Subcutaneous abdominal adipose tissue (tissue), 5 donors: ENCODE results near the gene HOXC12.

Experiments used
- H3K27ac ChIP-seq: one replicate; pipeline ENCODE4 v1.7.0; 2013; ENCODE audit warnings: low read depth, mild to moderate bottlenecking, inconsistent platforms, low read length, moderate library complexity
- H3K27me3 ChIP-seq, 5 donors: one replicate each; pipeline ENCODE4 v1.7.0; 2013; ENCODE audit warnings: low read length in 5 of 5, inconsistent platforms in 1 of 5; ENCODE audit not compliant: control insufficient read depth in 5 of 5, insufficient read depth in 4 of 5
- H3K36me3 ChIP-seq, 5 donors: one replicate each; pipeline ENCODE4 v1.7.0; 2013; ENCODE audit warnings: low read length in 5 of 5; ENCODE audit not compliant: control insufficient read depth in 5 of 5, insufficient read depth in 5 of 5
- H3K4me1 ChIP-seq, 5 donors: one replicate each; pipeline ENCODE4 v1.7.0; 2013; ENCODE audit warnings: low read length in 5 of 5, mild to moderate bottlenecking in 3 of 5, moderate library complexity in 1 of 5; ENCODE audit not compliant: control insufficient read depth in 5 of 5, insufficient read depth in 5 of 5
- H3K4me3 ChIP-seq, 5 donors: one replicate each; pipeline ENCODE4 v1.7.0; 2013; ENCODE audit warnings: low read length in 5 of 5, low read depth in 1 of 5
- H3K9ac ChIP-seq, 5 donors: one replicate each; pipeline ENCODE4 v1.7.0; 2013; ENCODE audit warnings: low read length in 5 of 5, mild to moderate bottlenecking in 4 of 5, moderate library complexity in 3 of 5
- H3K9me3 ChIP-seq, 5 donors: one replicate each; pipeline ENCODE4 v1.7.0; 2013; ENCODE audit warnings: low read length in 5 of 5; ENCODE audit not compliant: control insufficient read depth in 5 of 5
- donor health status: healthy.
- donor health status: healthy.
- donor health status: healthy.
- donor health status: healthy.
- donor health status: healthy.

The HOXC12 gene

GRCh38 chr12:53941187-53941586 is 13.5 kb upstream of the HOXC12 start:
- Histone ChIP-seq H3K36me3 (no peaks in the 10 kb centered on the region), H3K4me1 (peaks cover 0 to 16% (median 4%) of the 10 kb centered on the region in 5 donors), H3K27ac (no peak overlapping the region), H3K27me3 (peaks cover 78 to 94% (median 85%) of the 10 kb centered on the region in 5 donors), H3K4me3 (no peak overlapping the region), H3K9ac (no peak overlapping the region), H3K9me3 (no peaks in the 10 kb centered on the region)

GRCh38 chr12:53941750-53942149 is 13.0 kb upstream of the HOXC12 start:
- Histone ChIP-seq H3K27ac (no peak overlapping the region), H3K27me3 (peaks cover 81 to 94% (median 86%) of the 10 kb centered on the region in 5 donors), H3K36me3 (no peaks in the 10 kb centered on the region)

GRCh38 chr12:53942467-53942997 is 12.2 kb upstream of the HOXC12 start:
- Histone ChIP-seq H3K9me3 (no peaks in the 10 kb centered on the region), H3K36me3 (no peaks in the 10 kb centered on the region), H3K27ac (no peak overlapping the region), H3K9ac (no peak overlapping the region), H3K4me3 (no peak overlapping the region), H3K4me1 (peaks cover 0 to 16% (median 4%) of the 10 kb centered on the region in 5 donors), H3K27me3 (peaks cover 76 to 91% (median 85%) of the 10 kb centered on the region in 5 donors)

More at GRCh38 chr12:53941750-53942149, 13.0 kb upstream of the HOXC12 start:
- H3K4me3 ChIP-seq: no peak overlapping the region
- no peak overlapping the region for H3K9ac ChIP-seq
- peaks cover 0 to 16% (median 4%) of the 10 kb centered on the region in 5 donors for H3K4me1 ChIP-seq
- no peaks in the 10 kb centered on the region for H3K9me3 ChIP-seq

- Histone ChIP-seq H3K9me3 (no peaks in the 10 kb centered on the region), H3K9ac (no peak overlapping the region), H3K4me3 (no peak overlapping the region), H3K27me3 (peaks cover 65 to 84% (median 78%) of the 10 kb centered on the region in 5 donors), H3K27ac (no peak overlapping the region), H3K36me3 (no peaks in the 10 kb centered on the region), H3K4me1 (peaks cover 0 to 7% (median 0%) of the 10 kb centered on the region in 5 donors)
Observed at GRCh38 chr12:53944209-53944608, 10.5 kb upstream of the HOXC12 start.

GRCh38 chr12:53944907-53945847 is 9.5 kb upstream of the HOXC12 start:
- Histone ChIP-seq H3K27me3 (peaks cover 66 to 86% (median 80%) of the 10 kb centered on the region in 5 donors), H3K9me3 (no peaks in the 10 kb centered on the region)

GRCh38 chr12:53947743-53948142 is 7.0 kb upstream of the HOXC12 start:
- Histone ChIP-seq H3K27ac (no peak overlapping the region), H3K27me3 (peaks cover 70 to 90% (median 83%) of the 10 kb centered on the region in 5 donors), H3K4me1 (peaks cover 0 to 18% (median 5%) of the 10 kb centered on the region in 5 donors)

More at GRCh38 chr12:53944907-53945847, 9.5 kb upstream of the HOXC12 start:
- no peak overlapping the region for H3K4me3 ChIP-seq
- no peak overlapping the region for H3K27ac ChIP-seq
- H3K4me1 ChIP-seq: peaks cover 0 to 5% (median 0%) of the 10 kb centered on the region in 5 donors
- no peak overlapping the region for H3K9ac ChIP-seq
- H3K36me3 ChIP-seq: no peaks in the 10 kb centered on the region

GRCh38 chr12:53948650-53949593 is 5.8 kb upstream of the HOXC12 start:
- H3K27ac ChIP-seq: no peak overlapping the region
- H3K27me3 ChIP-seq: peaks cover 71 to 91% (median 83%) of the 10 kb centered on the region in 5 donors
- H3K9ac ChIP-seq: no peak overlapping the region
- no peaks in the 10 kb centered on the region for H3K36me3 ChIP-seq
- H3K9me3 ChIP-seq: no peaks in the 10 kb centered on the region
- H3K4me3 ChIP-seq: no peak overlapping the region
- peaks cover 0 to 30% (median 14%) of the 10 kb centered on the region in 5 donors for H3K4me1 ChIP-seq

More at GRCh38 chr12:53947743-53948142, 7.0 kb upstream of the HOXC12 start:
- Histone ChIP-seq H3K9ac (no peak overlapping the region), H3K9me3 (no peaks in the 10 kb centered on the region), H3K36me3 (no peaks in the 10 kb centered on the region), H3K4me3 (no peak overlapping the region)

- Histone ChIP-seq H3K27ac (no peak overlapping the region), H3K9me3 (no peaks in the 10 kb centered on the region), H3K9ac (no peak overlapping the region), H3K4me1 (peaks cover 0 to 33% (median 15%) of the 10 kb centered on the region in 5 donors), H3K27me3 (peaks cover 72 to 90% (median 81%) of the 10 kb centered on the region in 5 donors), H3K4me3 (no peak overlapping the region), H3K36me3 (no peaks in the 10 kb centered on the region)
Observed at GRCh38 chr12:53949631-53950436, 4.9 kb upstream of the HOXC12 start.

GRCh38 chr12:53950437-53950773 is 4.3 kb upstream of the HOXC12 start:
- no peaks in the 10 kb centered on the region for H3K9me3 ChIP-seq
- H3K9ac ChIP-seq: no peak overlapping the region
- H3K36me3 ChIP-seq: no peaks in the 10 kb centered on the region
- no peak overlapping the region for H3K27ac ChIP-seq
- no peak overlapping the region for H3K4me3 ChIP-seq
- H3K27me3 ChIP-seq: peaks cover 72 to 88% (median 80%) of the 10 kb centered on the region in 5 donors
- peaks cover 0 to 32% (median 18%) of the 10 kb centered on the region in 5 donors for H3K4me1 ChIP-seq
